KMS-11 (cell line): ENCODE data around the gene IL33.

Source experiments
- H2AFZ ChIP-seq: fragments of 200-600 bp; sonication (generic); 2 replicates; pipeline ENCODE4 v1.6.1; 2016; ENCODE audit warnings: antibody characterized with exemption, mixed run types, low read depth
- H3K27ac ChIP-seq: fragments of 200-600 bp; sonication (generic); 2 replicates; pipeline ENCODE4 v1.6.1; 2016; ENCODE audit warnings: mild to moderate bottlenecking, mixed run types
- H3K27me3 ChIP-seq: fragments of 200-600 bp; sonication (generic); 2 replicates; pipeline ENCODE4 v1.6.1; 2017; ENCODE audit warnings: mild to moderate bottlenecking, low read depth, mixed run types, moderate library complexity; ENCODE audit not compliant: insufficient read depth
- H3K36me3 ChIP-seq: fragments of 200-600 bp; sonication (generic); 2 replicates; pipeline ENCODE4 v1.6.1; 2017; ENCODE audit warnings: mild to moderate bottlenecking, mixed run types; ENCODE audit not compliant: insufficient read depth
- H3K4me1 ChIP-seq: fragments of 200-600 bp; sonication (generic); 2 replicates; pipeline ENCODE4 v1.6.1; 2016; ENCODE audit warnings: mild to moderate bottlenecking, low read depth, mixed run types; ENCODE audit not compliant: poor library complexity, severe bottlenecking
- H3K4me2 ChIP-seq: fragments of 200-600 bp; sonication (generic); 2 replicates; pipeline ENCODE4 v1.7.0; 2016; ENCODE audit warnings: mild to moderate bottlenecking, mixed run types
- H3K4me3 ChIP-seq: fragments of 200-600 bp; sonication (generic); IDR thresholded peaks from 2 replicates; pipeline ENCODE4 v1.6.1; 2017; ENCODE audit warnings: low read depth, low read length, mixed read lengths; ENCODE audit not compliant: insufficient read depth
- H3K79me2 ChIP-seq: fragments of 200-600 bp; sonication (generic); 2 replicates; pipeline ENCODE4 v1.6.1; 2016; ENCODE audit warnings: low read depth, mixed run types; ENCODE audit not compliant: insufficient read depth
- H3K9ac ChIP-seq: fragments of 200-600 bp; sonication (generic); 2 replicates; pipeline ENCODE4 v1.6.1; 2016; ENCODE audit warnings: mild to moderate bottlenecking, mixed run types
- H4K20me1 ChIP-seq: fragments of 200-600 bp; sonication (generic); 2 replicates; pipeline ENCODE4 v1.6.1; 2016; ENCODE audit warnings: mild to moderate bottlenecking, mixed run types; ENCODE audit not compliant: insufficient read depth
- CTCF ChIP-seq: fragments of 200-600 bp; sonication (generic); conservative IDR thresholded peaks from 2 replicates; pipeline ENCODE4 v1.6.1; 2017; ENCODE audit warnings: low read depth, mild to moderate bottlenecking, antibody characterized with exemption, low read length, moderate library complexity, mixed read lengths

Gene IL33

DNA sequence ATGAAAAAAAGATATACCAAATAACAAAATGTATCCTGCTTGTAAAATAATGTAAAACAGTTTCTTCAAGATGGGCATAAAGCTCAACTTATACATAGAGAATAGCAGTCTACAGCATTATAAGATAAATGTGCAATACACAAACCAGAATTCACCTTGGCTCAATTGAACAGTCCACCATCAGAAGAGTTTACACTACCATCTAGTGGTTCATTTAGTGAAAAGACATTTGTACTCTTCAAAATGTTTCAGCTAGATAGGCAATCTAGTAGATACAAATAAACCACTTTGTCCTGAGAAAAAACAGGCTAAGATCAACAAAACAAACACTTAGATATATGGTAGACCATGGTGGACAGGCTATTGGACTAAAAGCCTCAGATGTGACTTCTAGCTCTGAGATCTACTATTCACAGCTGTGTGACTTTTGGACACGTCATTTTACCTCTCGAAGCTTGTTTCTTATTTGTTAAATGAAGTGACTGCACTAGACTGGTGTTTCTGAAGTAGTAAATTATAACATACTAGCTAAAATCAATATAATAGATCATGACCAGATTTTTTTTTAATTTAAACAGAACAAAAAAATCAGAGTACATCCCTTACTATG, 90.5 kb downstream of the IL33 start:
- Histone ChIP-seq H3K36me3 (no peaks in the 10 kb centered on the region), H3K4me2 (no peak overlapping the region), H3K27ac (no peak overlapping the region), H3K4me1 (no peaks in the 10 kb centered on the region), H2AFZ (no peak overlapping the region), H3K27me3 (no peaks in the 10 kb centered on the region), H3K4me3 (no peak overlapping the region), H4K20me1 (no peaks in the 10 kb centered on the region), H3K79me2 (no peaks in the 10 kb centered on the region), H3K9ac (no peak overlapping the region)
- TF ChIP-seq CTCF: peak; percentile 69
